Measurements from ENCODE around the gene ZNF76. TPM values are rescaled to one million over a fixed set of nuclear protein-coding genes. Genes with fewer than 3 reads are reported as not detected.
A peak's percentile ranks its signal among the peaks of the same experiment; 100 is the strongest.

Gene ZNF76
- total and polyA plus RNA-seq, 2 of the 13 experiments (the other 11 are each of a cell fraction or from before 2014, with no cell fraction given), result 13.2 to 26.4 TPM

DNA sequence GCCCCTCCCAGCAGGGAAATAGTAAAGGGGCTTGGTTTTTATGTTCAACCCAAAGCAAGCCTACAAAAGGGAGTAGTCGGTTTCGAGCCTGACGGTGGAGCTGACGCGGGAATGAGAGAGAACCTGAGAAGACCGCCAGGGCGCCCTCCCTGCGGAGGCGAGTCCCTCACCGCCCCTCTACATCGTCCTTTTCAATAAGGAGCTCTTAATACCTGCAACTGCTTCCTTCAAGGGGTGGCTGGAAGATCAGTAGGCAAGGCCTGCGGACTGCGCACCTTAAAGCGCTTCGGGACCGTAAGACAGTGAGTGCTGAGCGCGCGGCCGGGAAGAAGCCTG is 709 bp upstream of the ZNF76 start (continued):
- TF ChIP-seq, protein P1, sequence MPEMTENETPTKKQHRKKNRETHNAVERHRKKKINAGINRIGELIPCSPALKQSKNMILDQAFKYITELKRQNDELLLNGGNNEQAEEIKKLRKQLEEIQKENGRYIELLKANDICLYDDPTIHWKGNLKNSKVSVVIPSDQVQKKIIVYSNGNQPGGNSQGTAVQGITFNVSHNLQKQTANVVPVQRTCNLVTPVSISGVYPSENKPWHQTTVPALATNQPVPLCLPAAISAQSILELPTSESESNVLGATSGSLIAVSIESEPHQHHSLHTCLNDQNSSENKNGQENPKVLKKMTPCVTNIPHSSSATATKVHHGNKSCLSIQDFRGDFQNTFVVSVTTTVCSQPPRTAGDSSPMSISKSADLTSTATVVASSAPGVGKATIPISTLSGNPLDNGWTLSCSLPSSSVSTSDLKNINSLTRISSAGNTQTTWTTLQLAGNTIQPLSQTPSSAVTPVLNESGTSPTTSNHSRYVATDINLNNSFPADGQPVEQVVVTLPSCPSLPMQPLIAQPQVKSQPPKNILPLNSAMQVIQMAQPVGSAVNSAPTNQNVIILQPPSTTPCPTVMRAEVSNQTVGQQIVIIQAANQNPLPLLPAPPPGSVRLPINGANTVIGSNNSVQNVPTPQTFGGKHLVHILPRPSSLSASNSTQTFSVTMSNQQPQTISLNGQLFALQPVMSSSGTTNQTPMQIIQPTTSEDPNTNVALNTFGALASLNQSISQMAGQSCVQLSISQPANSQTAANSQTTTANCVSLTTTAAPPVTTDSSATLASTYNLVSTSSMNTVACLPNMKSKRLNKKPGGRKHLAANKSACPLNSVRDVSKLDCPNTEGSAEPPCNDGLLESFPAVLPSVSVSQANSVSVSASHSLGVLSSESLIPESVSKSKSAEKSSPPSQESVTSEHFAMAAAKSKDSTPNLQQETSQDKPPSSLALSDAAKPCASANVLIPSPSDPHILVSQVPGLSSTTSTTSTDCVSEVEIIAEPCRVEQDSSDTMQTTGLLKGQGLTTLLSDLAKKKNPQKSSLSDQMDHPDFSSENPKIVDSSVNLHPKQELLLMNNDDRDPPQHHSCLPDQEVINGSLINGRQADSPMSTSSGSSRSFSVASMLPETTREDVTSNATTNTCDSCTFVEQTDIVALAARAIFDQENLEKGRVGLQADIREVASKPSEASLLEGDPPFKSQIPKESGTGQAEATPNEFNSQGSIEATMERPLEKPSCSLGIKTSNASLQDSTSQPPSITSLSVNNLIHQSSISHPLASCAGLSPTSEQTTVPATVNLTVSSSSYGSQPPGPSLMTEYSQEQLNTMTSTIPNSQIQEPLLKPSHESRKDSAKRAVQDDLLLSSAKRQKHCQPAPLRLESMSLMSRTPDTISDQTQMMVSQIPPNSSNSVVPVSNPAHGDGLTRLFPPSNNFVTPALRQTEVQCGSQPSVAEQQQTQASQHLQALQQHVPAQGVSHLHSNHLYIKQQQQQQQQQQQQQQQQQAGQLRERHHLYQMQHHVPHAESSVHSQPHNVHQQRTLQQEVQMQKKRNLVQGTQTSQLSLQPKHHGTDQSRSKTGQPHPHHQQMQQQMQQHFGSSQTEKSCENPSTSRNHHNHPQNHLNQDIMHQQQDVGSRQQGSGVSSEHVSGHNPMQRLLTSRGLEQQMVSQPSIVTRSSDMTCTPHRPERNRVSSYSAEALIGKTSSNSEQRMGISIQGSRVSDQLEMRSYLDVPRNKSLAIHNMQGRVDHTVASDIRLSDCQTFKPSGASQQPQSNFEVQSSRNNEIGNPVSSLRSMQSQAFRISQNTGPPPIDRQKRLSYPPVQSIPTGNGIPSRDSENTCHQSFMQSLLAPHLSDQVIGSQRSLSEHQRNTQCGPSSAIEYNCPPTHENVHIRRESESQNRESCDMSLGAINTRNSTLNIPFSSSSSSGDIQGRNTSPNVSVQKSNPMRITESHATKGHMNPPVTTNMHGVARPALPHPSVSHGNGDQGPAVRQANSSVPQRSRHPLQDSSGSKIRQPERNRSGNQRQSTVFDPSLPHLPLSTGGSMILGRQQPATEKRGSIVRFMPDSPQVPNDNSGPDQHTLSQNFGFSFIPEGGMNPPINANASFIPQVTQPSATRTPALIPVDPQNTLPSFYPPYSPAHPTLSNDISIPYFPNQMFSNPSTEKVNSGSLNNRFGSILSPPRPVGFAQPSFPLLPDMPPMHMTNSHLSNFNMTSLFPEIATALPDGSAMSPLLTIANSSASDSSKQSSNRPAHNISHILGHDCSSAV (CRISPR knock-in tag; IDR thresholded peaks at IDR 0.05; ENCODE audit: borderline replicate concordance), result peak; percentile 90; the same call in 1 of the 2 replicates
- TF ChIP-seq ZNF615 (CRISPR knock-in tag; IDR thresholded peaks at IDR 0.05; ENCODE audit: borderline replicate concordance) (no peak), ZNF674 (CRISPR knock-in tag; IDR thresholded peaks at IDR 0.05; ENCODE audit: low read depth) (peak; percentile 73; the same call in 1 of the 2 replicates), HDAC6 (IDR thresholded peaks at IDR 0.05; ENCODE audit: low read depth, low read length) (no peak), MAFF (IDR thresholded peaks at IDR 0.05; ENCODE audit: low read depth, low read length) (no peak), ZNF792 (CRISPR knock-in tag; IDR thresholded peaks at IDR 0.05) (no peak), ZBTB42 (CRISPR knock-in tag; IDR thresholded peaks at IDR 0.05) (0 out of 2 replicates have a peak, but pooled peaks have one; percentile 29), ZNF672 (CRISPR knock-in tag; IDR thresholded peaks at IDR 0.05) (no peak), NONO (IDR thresholded peaks at IDR 0.05) (no peak), NONO (CRISPR knock-in tag; conservative IDR thresholded peaks at IDR 0.05) (no peak), SP1 (IDR thresholded peaks at IDR 0.05) (no peak), SP1 (CRISPR knock-in tag; IDR thresholded peaks at IDR 0.05) (no peak), ZNF251 (CRISPR knock-in tag; IDR thresholded peaks at IDR 0.05) (peak; percentile 74; the same call in 1 of the 2 replicates)
- TF ChIP-seq, protein P2, sequence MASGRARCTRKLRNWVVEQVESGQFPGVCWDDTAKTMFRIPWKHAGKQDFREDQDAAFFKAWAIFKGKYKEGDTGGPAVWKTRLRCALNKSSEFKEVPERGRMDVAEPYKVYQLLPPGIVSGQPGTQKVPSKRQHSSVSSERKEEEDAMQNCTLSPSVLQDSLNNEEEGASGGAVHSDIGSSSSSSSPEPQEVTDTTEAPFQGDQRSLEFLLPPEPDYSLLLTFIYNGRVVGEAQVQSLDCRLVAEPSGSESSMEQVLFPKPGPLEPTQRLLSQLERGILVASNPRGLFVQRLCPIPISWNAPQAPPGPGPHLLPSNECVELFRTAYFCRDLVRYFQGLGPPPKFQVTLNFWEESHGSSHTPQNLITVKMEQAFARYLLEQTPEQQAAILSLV (CRISPR knock-in tag; IDR thresholded peaks at IDR 0.05; ENCODE audit: borderline replicate concordance), result no peak
- TF ChIP-seq, protein P3, sequence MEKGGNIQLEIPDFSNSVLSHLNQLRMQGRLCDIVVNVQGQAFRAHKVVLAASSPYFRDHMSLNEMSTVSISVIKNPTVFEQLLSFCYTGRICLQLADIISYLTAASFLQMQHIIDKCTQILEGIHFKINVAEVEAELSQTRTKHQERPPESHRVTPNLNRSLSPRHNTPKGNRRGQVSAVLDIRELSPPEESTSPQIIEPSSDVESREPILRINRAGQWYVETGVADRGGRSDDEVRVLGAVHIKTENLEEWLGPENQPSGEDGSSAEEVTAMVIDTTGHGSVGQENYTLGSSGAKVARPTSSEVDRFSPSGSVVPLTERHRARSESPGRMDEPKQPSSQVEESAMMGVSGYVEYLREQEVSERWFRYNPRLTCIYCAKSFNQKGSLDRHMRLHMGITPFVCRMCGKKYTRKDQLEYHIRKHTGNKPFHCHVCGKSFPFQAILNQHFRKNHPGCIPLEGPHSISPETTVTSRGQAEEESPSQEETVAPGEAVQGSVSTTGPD (CRISPR knock-in tag; IDR thresholded peaks at IDR 0.05), result 0 out of 2 replicates have a peak, but pooled peaks have one; percentile 47
